K562 (cell line): ENCODE data around the gene CHST15. TPM values are rescaled to one million over a fixed set of nuclear protein-coding genes. Genes with fewer than 3 reads are reported as not detected.

Source experiments
- ATAC-seq: fragments of 200-7000 bp; cut with Tn5 transposase; 3 replicates; pipeline ENCODE4 v1.9.1; 2020; ENCODE audit warnings: moderate library complexity
- BruUV-seq: library from RNA; stranded (reverse); fragments of 400-500 nt; replicated peaks from 2 replicates; lab custom pipeline; 2021; lab: Mats Ljungman, UMichigan
- CTCF ChIA-PET: fragments of 300-600 bp; formaldehyde crosslinking; extraction: SDS; loops from one replicate; lab custom pipeline; 2021; ENCODE audit warnings: low intra/inter-chr PET ratio; lab: Yijun Ruan, JAX
- POLR2A ChIA-PET: fragments of 300-600, 350-650 bp; sonication (Branson Sonifier 250); formaldehyde crosslinking; extraction: SDS; loops from one replicate; lab custom pipeline; 2021; ENCODE audit warnings: antibody characterized with exemption, inconsistent platforms; lab: Yijun Ruan, JAX
- DNase-seq, 4 experiments: peaks; one replicate each; pipeline versions ENCODE4 v3.0.0 to v3.0.0-alpha.2; 2011 to 2018; ENCODE audit warnings: low spot score in 3 of 4, mixed read lengths in 3 of 4; ENCODE audit errors: extremely low read depth in 1 of 4
- FAIRE-seq: peaks from 2 replicates; lab custom pipeline; 2011; peaks lifted over from hg19 to GRCh38; lab: Jason Lieb, UNC
- H2AFZ ChIP-seq: 2 replicates; pipeline ENCODE4 v1.6.0; 2011; ENCODE audit warnings: low read depth, low read length, control low read depth, inconsistent platforms
- H3K27ac ChIP-seq: fragments of 200-600 bp; 3 replicates; pipeline ENCODE4 v1.8.0; 2011; ENCODE audit warnings: low read depth, mild to moderate bottlenecking, control low read depth, inconsistent platforms, low read length, moderate library complexity, mixed read lengths; ENCODE audit errors: extremely low read depth
- H3K27me3 ChIP-seq, 2 experiments: fragments of 300-600 bp in 1 of 2; 2 replicates in 1 of 2; 3 replicates in 1 of 2; pipeline versions ENCODE4 v1.6.0 to v1.8.0; 2011; ENCODE audit warnings: inconsistent platforms in 2 of 2, low read length in 2 of 2, mild to moderate bottlenecking in 1 of 2, mixed read lengths in 1 of 2, moderate library complexity in 1 of 2; ENCODE audit not compliant: control insufficient read depth in 2 of 2, insufficient read depth in 2 of 2
- H3K36me3 ChIP-seq: fragments of 300-600 bp; 3 replicates; pipeline ENCODE4 v1.8.0; 2011; ENCODE audit warnings: mild to moderate bottlenecking, low read length, inconsistent platforms; ENCODE audit not compliant: control insufficient read depth, insufficient read depth
- H3K4me1 ChIP-seq, 2 experiments: fragments of 200-600 bp in 1 of 2; replicated peaks in 1 of 2; 2 replicates in 1 of 2; 3 replicates in 1 of 2; pipeline versions ENCODE4 v1.5.1 to v1.8.0; 2011; ENCODE audit warnings: inconsistent platforms in 2 of 2, low read length in 2 of 2, mild to moderate bottlenecking in 1 of 2, mixed read lengths in 1 of 2, moderate library complexity in 1 of 2; ENCODE audit not compliant: control insufficient read depth in 2 of 2, insufficient read depth in 2 of 2
- H3K4me2 ChIP-seq: 2 replicates; pipeline ENCODE4 v1.6.1; 2011; ENCODE audit warnings: low read length, control low read depth, inconsistent platforms, mixed read lengths; ENCODE audit not compliant: insufficient read depth
- H3K4me3 ChIP-seq: fragments of 200-600 bp; sonication (generic), shearing (Covaris generic); 2 replicates; pipeline ENCODE4 v1.5.1; 2016; ENCODE audit warnings: control low read depth, inconsistent platforms
- H3K79me2 ChIP-seq: fragments of 200-600 bp; 3 replicates; pipeline ENCODE4 v1.8.0; 2011; ENCODE audit warnings: low read length, inconsistent platforms; ENCODE audit not compliant: control insufficient read depth, insufficient read depth
- H3K9ac ChIP-seq, 2 experiments: 2 replicates each; pipeline versions ENCODE4 v1.6.0 to v1.6.1; 2011; ENCODE audit warnings: low read depth in 2 of 2, low read length in 2 of 2, control low read depth in 1 of 2, inconsistent platforms in 1 of 2, mild to moderate bottlenecking in 1 of 2, mixed read lengths in 1 of 2; ENCODE audit not compliant: insufficient read depth in 1 of 2
- H3K9me1 ChIP-seq: one replicate; pipeline ENCODE4 v1.6.0; 2011; ENCODE audit warnings: inconsistent platforms, mild to moderate bottlenecking, low read length, moderate library complexity; ENCODE audit not compliant: control insufficient read depth, insufficient read depth
- H3K9me3 ChIP-seq: replicated peaks from 2 replicates; pipeline ENCODE4 v1.5.1; 2011; ENCODE audit warnings: low read depth, low read length, inconsistent platforms; ENCODE audit not compliant: control insufficient read depth, insufficient read depth
- H4K20me1 ChIP-seq: replicated peaks from 2 replicates; pipeline ENCODE4 v1.6.1; 2011; ENCODE audit warnings: low read length, inconsistent platforms, mixed read lengths; ENCODE audit not compliant: control insufficient read depth, insufficient read depth
- GTF2F1 ChIP-seq: IDR thresholded peaks from 2 replicates; pipeline ENCODE4 v1.6.1; 2011; ENCODE audit warnings: low read depth, low read length, improper control_type of control experiment
- IRF2 ChIP-seq: sonication (generic); formaldehyde crosslinking; IDR thresholded peaks from 2 replicates; pipeline ENCODE4 v1.8.1; 2022; ENCODE audit warnings: mild to moderate bottlenecking, missing genetic modification reagents
- RBM14 ChIP-seq: fragments of 200-400 bp; formaldehyde crosslinking; IDR thresholded peaks from 2 replicates; pipeline ENCODE4 v1.6.1; 2018; ENCODE audit warnings: low read depth, mild to moderate bottlenecking, low read length, moderate library complexity, borderline replicate concordance; ENCODE audit not compliant: insufficient read depth
- SP2 ChIP-seq: IDR thresholded peaks from 2 replicates; pipeline ENCODE4 v1.6.1; 2011; ENCODE audit warnings: mild to moderate bottlenecking, low read depth, low read length, moderate library complexity; ENCODE audit not compliant: poor library complexity, severe bottlenecking; ENCODE audit errors: extremely low read depth
- SPI1 ChIP-seq: IDR thresholded peaks from 2 replicates; pipeline ENCODE4 v1.6.1; 2011; ENCODE audit warnings: low read depth, low read length, control low read depth, borderline replicate concordance
- ZNF232 ChIP-seq: sonication (generic); formaldehyde crosslinking; IDR thresholded peaks from 2 replicates; pipeline ENCODE4 v1.8.0; 2022; ENCODE audit warnings: mild to moderate bottlenecking, missing genetic modification reagents
- ZNF57 ChIP-seq: fragments of 450-650 bp; formaldehyde crosslinking; IDR thresholded peaks from 2 replicates; pipeline ENCODE4 v1.4.0; 2020; ENCODE audit warnings: mild to moderate bottlenecking, moderate library complexity
- WGBS: fragments of 100-300 bp; shearing (Covaris generic); methylation state at CpG from one replicate; pipeline ENCODE4 v1.1.6; 2016; ENCODE audit warnings: low coverage, mixed read lengths; ENCODE audit not compliant: insufficient coverage; ENCODE audit errors: missing lambda C conversion rate; 5-methylcytosine and 5-hydroxymethylcytosine counted together
- in situ Hi-C: fragments of 300-500 bp; cut with MboI; formaldehyde crosslinking; loops from 4 replicates; pipeline ENCODE4 v1.15.0; 2018; ENCODE audit warnings: inconsistent platforms, mixed read lengths
- intact Hi-C: fragments of 100-400 bp; cut with micrococcal nuclease; formaldehyde crosslinking; loops from 2 replicates; pipeline ENCODE4 v1.14.2; 2022
- polyA plus RNA-seq, 8 experiments: library from polyadenylated mRNA; depleted of rRNA in 4 of 8; stranded (reverse) in 5 of 8; unstranded in 3 of 8; fragments of >200 nt; fragmentation: Nextera tagmentation in 2 of 8; fragmentation: Illumina TruSeq in 1 of 8; extraction: Ambion mirVana in 2 of 8; extraction: Trizol in 1 of 8; gene quantifications; 2 replicates each; pipeline versions ENCODE4 v1.2.1 to v1.2.3, GENCODE V29; 2011 to 2014; ENCODE audit warnings: inconsistent platforms in 1 of 8, missing spikeins in 1 of 8
- total RNA-seq, 7 experiments: library from RNA; depleted of rRNA in 6 of 7; stranded (reverse); fragments of >200 nt in 6 of 7; fragmentation: Illumina TruSeq in 2 of 7; extraction: Trizol in 2 of 7; gene quantifications; 2 replicates each; pipeline versions ENCODE4 v1.2.1 to v1.2.3, GENCODE V29; 2011 to 2021; ENCODE audit warnings: low replicate concordance in 1 of 7
- TF ChIP-seq, protein P1 (sequence below), 2 experiments: fragments of 200-800 bp in 1 of 2; sonication (Bioruptor generic) in 1 of 2; sonication (generic) in 1 of 2; formaldehyde crosslinking in 1 of 2; IDR thresholded peaks in 1 of 2; conservative IDR thresholded peaks in 1 of 2; 2 replicates each; pipeline versions ENCODE4 v1.5.0 to v1.6.1; 2016 to 2020; ENCODE audit warnings: missing compliant biosample characterization in 1 of 2, missing genetic modification characterization in 1 of 2, missing genetic modification reagents in 1 of 2
- TF ChIP-seq, protein P2 (sequence below): sonication (generic); formaldehyde crosslinking; IDR thresholded peaks from 2 replicates; pipeline ENCODE4 v1.8.0; 2022; ENCODE audit warnings: mild to moderate bottlenecking, missing genetic modification reagents

Gene CHST15
- total and polyA plus RNA-seq, 9 of the 15 experiments (the other 6 are each of a cell fraction or from before 2014, with no cell fraction given) = 0.04 to 0.16 (median 0.08) TPM

GRCh38 chr10:124081547-124082140 is 11.8 kb downstream of the CHST15 start (continued):
- TF ChIP-seq ZNF232 (CRISPR knock-in tag) (no peak), RBM14 (no peak), SPI1 (no peak), ZNF57 (no peak)
- TF ChIP-seq, protein P1, sequence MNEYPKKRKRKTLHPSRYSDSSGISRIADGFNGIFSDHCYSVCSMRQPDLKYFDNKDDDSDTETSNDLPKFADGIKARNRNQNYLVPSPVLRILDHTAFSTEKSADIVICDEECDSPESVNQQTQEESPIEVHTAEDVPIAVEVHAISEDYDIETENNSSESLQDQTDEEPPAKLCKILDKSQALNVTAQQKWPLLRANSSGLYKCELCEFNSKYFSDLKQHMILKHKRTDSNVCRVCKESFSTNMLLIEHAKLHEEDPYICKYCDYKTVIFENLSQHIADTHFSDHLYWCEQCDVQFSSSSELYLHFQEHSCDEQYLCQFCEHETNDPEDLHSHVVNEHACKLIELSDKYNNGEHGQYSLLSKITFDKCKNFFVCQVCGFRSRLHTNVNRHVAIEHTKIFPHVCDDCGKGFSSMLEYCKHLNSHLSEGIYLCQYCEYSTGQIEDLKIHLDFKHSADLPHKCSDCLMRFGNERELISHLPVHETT (CRISPR knock-in tag; conservative IDR thresholded peaks at IDR 0.05 in 1 of 2, IDR thresholded peaks at IDR 0.05 in 1 of 2) = no peak

- in situ Hi-C loops = no loop called here
- intact Hi-C loops = no loop called here
- H3K4me3 ChIP-seq = no peak overlapping the region
- peaks cover 7 to 42% of the 10 kb centered on the region in 2 experiments; a peak in 4 of 5 replicates for H3K27me3 ChIP-seq
- no peak overlapping the region for H3K4me2 ChIP-seq
- no peaks in the 10 kb centered on the region for H3K79me2 ChIP-seq
- no peak for FAIRE-seq
- no peak for ATAC-seq
- no peaks in the 10 kb centered on the region for H3K4me1 ChIP-seq
- H3K9me1 ChIP-seq = no peaks in the 10 kb centered on the region
- no peak for TF ChIP-seq IRF2 (CRISPR knock-in tag)
- TF ChIP-seq GTF2F1 = no peak
- TF ChIP-seq, protein P2, sequence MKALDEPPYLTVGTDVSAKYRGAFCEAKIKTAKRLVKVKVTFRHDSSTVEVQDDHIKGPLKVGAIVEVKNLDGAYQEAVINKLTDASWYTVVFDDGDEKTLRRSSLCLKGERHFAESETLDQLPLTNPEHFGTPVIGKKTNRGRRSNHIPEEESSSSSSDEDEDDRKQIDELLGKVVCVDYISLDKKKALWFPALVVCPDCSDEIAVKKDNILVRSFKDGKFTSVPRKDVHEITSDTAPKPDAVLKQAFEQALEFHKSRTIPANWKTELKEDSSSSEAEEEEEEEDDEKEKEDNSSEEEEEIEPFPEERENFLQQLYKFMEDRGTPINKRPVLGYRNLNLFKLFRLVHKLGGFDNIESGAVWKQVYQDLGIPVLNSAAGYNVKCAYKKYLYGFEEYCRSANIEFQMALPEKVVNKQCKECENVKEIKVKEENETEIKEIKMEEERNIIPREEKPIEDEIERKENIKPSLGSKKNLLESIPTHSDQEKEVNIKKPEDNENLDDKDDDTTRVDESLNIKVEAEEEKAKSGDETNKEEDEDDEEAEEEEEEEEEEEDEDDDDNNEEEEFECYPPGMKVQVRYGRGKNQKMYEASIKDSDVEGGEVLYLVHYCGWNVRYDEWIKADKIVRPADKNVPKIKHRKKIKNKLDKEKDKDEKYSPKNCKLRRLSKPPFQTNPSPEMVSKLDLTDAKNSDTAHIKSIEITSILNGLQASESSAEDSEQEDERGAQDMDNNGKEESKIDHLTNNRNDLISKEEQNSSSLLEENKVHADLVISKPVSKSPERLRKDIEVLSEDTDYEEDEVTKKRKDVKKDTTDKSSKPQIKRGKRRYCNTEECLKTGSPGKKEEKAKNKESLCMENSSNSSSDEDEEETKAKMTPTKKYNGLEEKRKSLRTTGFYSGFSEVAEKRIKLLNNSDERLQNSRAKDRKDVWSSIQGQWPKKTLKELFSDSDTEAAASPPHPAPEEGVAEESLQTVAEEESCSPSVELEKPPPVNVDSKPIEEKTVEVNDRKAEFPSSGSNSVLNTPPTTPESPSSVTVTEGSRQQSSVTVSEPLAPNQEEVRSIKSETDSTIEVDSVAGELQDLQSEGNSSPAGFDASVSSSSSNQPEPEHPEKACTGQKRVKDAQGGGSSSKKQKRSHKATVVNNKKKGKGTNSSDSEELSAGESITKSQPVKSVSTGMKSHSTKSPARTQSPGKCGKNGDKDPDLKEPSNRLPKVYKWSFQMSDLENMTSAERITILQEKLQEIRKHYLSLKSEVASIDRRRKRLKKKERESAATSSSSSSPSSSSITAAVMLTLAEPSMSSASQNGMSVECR (CRISPR knock-in tag) = no peak
- TF ChIP-seq SP2 = no peak
- BruUV-seq = no TSS peak
- 0% methylated on average over 6 of the region's 9 CpGs for WGBS
- CTCF ChIA-PET = no interaction called here
- POLR2A ChIA-PET = interaction anchor here (0.5 kb wide), 1 partner anchor 27 kb away, joined by 3 read pairs; no protein-coding TSS in a partner anchor
- no peak overlapping the region for H3K9ac ChIP-seq
- no peaks in the 10 kb centered on the region; the same call in 1 of the 2 replicates for H4K20me1 ChIP-seq
- no peak overlapping the region for H3K27ac ChIP-seq
- H3K9me3 ChIP-seq = no peaks in the 10 kb centered on the region
- no peaks in the 10 kb centered on the region for H3K36me3 ChIP-seq
- H2AFZ ChIP-seq = no peak overlapping the region
- no peak for DNase-seq
Measured at GRCh38 chr10:124079864-124080263, 13.5 kb downstream of the CHST15 start.
